ENCODE data around the gene RIC8A. TPM values are rescaled to one million over a fixed set of nuclear protein-coding genes. Genes with fewer than 3 reads are reported as not detected.

Gene RIC8A
- polyA plus RNA-seq, 1 of the 3 experiments (the other 2 are of a cell fraction) = 115 TPM

DNA sequence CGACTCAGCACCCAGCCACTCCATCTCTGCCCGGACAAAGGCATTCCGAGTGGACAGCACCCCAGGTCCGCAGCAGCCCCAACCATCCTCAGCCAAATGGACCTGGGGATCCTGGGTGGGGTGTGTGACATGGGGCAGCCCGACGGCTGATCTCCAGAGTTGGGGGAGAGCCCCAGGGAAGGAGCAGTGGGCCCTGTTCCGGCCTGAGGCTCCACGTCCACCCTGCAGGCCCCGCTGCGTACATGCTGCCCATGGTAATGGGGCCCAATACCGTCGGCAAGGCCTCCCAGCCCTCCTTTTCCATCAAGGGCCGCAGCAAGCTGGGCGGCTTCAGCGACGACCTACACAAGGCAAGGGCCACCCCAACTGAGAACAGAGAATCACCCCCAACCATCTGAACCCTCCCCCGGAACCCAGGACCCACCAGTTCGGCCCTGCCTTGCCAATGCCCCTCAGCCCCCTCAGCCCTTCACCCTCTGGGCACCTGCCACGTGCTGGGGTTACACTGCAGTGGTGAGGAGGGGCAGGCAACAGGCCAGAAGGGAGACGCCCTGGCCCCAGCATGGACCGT, 9.2 kb upstream of the RIC8A start (continued):
- TF ChIP-seq, protein P1, sequence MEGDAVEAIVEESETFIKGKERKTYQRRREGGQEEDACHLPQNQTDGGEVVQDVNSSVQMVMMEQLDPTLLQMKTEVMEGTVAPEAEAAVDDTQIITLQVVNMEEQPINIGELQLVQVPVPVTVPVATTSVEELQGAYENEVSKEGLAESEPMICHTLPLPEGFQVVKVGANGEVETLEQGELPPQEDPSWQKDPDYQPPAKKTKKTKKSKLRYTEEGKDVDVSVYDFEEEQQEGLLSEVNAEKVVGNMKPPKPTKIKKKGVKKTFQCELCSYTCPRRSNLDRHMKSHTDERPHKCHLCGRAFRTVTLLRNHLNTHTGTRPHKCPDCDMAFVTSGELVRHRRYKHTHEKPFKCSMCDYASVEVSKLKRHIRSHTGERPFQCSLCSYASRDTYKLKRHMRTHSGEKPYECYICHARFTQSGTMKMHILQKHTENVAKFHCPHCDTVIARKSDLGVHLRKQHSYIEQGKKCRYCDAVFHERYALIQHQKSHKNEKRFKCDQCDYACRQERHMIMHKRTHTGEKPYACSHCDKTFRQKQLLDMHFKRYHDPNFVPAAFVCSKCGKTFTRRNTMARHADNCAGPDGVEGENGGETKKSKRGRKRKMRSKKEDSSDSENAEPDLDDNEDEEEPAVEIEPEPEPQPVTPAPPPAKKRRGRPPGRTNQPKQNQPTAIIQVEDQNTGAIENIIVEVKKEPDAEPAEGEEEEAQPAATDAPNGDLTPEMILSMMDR (IDR thresholded peaks at IDR 0.05) = no peak
- TF ChIP-seq GATA2 (CRISPR knock-in tag; IDR thresholded peaks at IDR 0.05) = no peak
- TF ChIP-seq CHD2 (IDR thresholded peaks at IDR 0.05; ENCODE audit: low read length, partially characterized antibody) = no peak
- no peak for TF ChIP-seq NFIC (IDR thresholded peaks at IDR 0.05; ENCODE audit: borderline replicate concordance)
- TF ChIP-seq, protein P2, sequence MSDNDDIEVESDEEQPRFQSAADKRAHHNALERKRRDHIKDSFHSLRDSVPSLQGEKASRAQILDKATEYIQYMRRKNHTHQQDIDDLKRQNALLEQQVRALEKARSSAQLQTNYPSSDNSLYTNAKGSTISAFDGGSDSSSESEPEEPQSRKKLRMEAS (IDR thresholded peaks at IDR 0.05; ENCODE audit: low read depth) = no peak

DNA sequence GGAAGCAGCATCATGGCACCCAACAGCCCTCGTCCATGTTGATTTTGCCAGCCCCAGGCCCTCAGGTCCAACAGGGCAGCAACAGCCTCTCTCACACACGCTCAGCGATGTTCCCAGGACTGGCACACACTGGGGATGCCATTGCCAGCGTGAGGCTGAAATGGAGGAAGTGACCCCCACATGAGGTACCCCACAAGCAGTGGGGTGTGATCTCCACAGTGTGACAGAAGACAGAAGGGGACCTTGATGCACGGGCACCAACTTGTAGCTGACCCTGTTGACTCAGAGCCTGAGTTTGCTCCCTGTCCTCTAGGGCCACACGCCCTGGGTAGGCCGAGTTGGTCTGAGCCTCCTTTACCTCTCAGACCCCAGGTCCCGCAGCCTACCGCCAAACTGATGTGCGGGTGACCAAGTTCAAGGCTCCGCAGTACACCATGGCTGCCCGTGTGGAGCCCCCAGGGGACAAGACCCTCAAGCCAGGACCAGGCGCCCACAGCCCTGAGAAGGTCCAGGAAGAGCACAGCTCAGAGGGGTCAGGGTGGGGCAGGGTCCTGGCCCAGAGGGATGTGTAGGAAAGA, 8.4 kb upstream of the RIC8A start:
- Histone ChIP-seq H4K20me1 (ENCODE audit: insufficient read depth) (peaks cover 17% of the 10 kb centered on the region), H3F3A (replicated peaks; ENCODE audit: insufficient read depth) (no peaks in the 10 kb centered on the region), H3K79me2 (ENCODE audit: insufficient read depth) (peaks cover 8% of the 10 kb centered on the region; the same call in 1 of the 2 replicates), H2AFZ (ENCODE audit: low read depth) (no peak overlapping the region), H3K36me3 (replicated peaks in 1 of 2; ENCODE audit: control insufficient read depth in 1 of 2, insufficient read depth in 2 of 2, low read length in 1 of 2) (peaks cover 10 to 18% of the 10 kb centered on the region in 2 experiments), H3K4me2 (no peak overlapping the region), H3K27ac (ENCODE audit: low read depth in 2 of 2, low read length in 1 of 2) (no peak overlapping the region), H3K4me1 (ENCODE audit: control insufficient read depth in 1 of 2, insufficient read depth in 2 of 2, low read depth in 1 of 2, low read length in 1 of 2) (no peaks in the 10 kb centered on the region), H3K9ac (no peak overlapping the region), H3K9me3 (no peaks in the 10 kb centered on the region), H3K4me3 (ENCODE audit: low read depth in 2 of 2, low read length in 1 of 2) (no peak overlapping the region), H3K27me3 (ENCODE audit: insufficient read depth) (no peaks in the 10 kb centered on the region), H3K9me2 (no peaks in the 10 kb centered on the region)
- TF ChIP-seq TEAD4 (IDR thresholded peaks at IDR 0.05; ENCODE audit: borderline replicate concordance, insufficient read depth) (no peak), EZH2phosphoT487 (IDR thresholded peaks at IDR 0.05; ENCODE audit: borderline replicate concordance, low read depth) (no peak), FOSL2 (IDR thresholded peaks at IDR 0.05; ENCODE audit: borderline replicate concordance, low read depth) (no peak), RXRA (IDR thresholded peaks at IDR 0.05; ENCODE audit: borderline replicate concordance, low read depth) (no peak), RCOR1 (IDR thresholded peaks at IDR 0.05; ENCODE audit: low read length) (no peak), SIN3A (IDR thresholded peaks at IDR 0.05; ENCODE audit: borderline replicate concordance, low read depth, low read length) (no peak), TCF12 (IDR thresholded peaks at IDR 0.05) (no peak), TAF1 (IDR thresholded peaks at IDR 0.05; ENCODE audit: borderline replicate concordance, low read depth, low read length) (no peak), GABPA (IDR thresholded peaks at IDR 0.05; ENCODE audit: low read depth) (no peak), CHD2 (IDR thresholded peaks at IDR 0.05; ENCODE audit: low read length, partially characterized antibody) (no peak), RAD21 (IDR thresholded peaks at IDR 0.05; ENCODE audit: low read length) (no peak), SMC3 (IDR thresholded peaks at IDR 0.05; ENCODE audit: low read depth, low read length) (no peak), GATA2 (CRISPR knock-in tag; IDR thresholded peaks at IDR 0.05) (no peak), NFIC (IDR thresholded peaks at IDR 0.05; ENCODE audit: borderline replicate concordance) (no peak), YY1 (IDR thresholded peaks at IDR 0.05; ENCODE audit: low read depth) (no peak)
- TF ChIP-seq, protein P2 (IDR thresholded peaks at IDR 0.05; ENCODE audit: low read depth) = no peak
- TF ChIP-seq, protein P3, sequence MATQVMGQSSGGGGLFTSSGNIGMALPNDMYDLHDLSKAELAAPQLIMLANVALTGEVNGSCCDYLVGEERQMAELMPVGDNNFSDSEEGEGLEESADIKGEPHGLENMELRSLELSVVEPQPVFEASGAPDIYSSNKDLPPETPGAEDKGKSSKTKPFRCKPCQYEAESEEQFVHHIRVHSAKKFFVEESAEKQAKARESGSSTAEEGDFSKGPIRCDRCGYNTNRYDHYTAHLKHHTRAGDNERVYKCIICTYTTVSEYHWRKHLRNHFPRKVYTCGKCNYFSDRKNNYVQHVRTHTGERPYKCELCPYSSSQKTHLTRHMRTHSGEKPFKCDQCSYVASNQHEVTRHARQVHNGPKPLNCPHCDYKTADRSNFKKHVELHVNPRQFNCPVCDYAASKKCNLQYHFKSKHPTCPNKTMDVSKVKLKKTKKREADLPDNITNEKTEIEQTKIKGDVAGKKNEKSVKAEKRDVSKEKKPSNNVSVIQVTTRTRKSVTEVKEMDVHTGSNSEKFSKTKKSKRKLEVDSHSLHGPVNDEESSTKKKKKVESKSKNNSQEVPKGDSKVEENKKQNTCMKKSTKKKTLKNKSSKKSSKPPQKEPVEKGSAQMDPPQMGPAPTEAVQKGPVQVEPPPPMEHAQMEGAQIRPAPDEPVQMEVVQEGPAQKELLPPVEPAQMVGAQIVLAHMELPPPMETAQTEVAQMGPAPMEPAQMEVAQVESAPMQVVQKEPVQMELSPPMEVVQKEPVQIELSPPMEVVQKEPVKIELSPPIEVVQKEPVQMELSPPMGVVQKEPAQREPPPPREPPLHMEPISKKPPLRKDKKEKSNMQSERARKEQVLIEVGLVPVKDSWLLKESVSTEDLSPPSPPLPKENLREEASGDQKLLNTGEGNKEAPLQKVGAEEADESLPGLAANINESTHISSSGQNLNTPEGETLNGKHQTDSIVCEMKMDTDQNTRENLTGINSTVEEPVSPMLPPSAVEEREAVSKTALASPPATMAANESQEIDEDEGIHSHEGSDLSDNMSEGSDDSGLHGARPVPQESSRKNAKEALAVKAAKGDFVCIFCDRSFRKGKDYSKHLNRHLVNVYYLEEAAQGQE (IDR thresholded peaks at IDR 0.05; ENCODE audit: low read depth, low read length) = no peak
- TF ChIP-seq, protein P4, sequence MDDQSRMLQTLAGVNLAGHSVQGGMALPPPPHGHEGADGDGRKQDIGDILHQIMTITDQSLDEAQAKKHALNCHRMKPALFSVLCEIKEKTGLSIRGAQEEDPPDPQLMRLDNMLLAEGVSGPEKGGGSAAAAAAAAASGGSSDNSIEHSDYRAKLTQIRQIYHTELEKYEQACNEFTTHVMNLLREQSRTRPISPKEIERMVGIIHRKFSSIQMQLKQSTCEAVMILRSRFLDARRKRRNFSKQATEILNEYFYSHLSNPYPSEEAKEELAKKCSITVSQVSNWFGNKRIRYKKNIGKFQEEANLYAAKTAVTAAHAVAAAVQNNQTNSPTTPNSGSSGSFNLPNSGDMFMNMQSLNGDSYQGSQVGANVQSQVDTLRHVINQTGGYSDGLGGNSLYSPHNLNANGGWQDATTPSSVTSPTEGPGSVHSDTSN (IDR thresholded peaks at IDR 0.05) = no peak
- TF ChIP-seq, protein P1 (IDR thresholded peaks at IDR 0.05) = no peak
- POLR2A ChIA-PET = no interaction called here
- DNase-seq = no peak
- CTCF ChIA-PET = interaction anchor here (1.0 to 1.2 kb wide), 2 partner anchors 23 to 320 kb away, joined by 3 read pairs; no protein-coding TSS in a partner anchor
- WGBS (ENCODE audit: low lambda C conversion rate) = 65% methylated on average over 6 of the region's 13 CpGs
